HCT116 (cell line): ENCODE results near the gene NDUFB8.

ENCODE experiments used
- CBX3 ChIP-seq: IDR thresholded peaks from 2 replicates; pipeline ENCODE4 v1.6.1; 2012; ENCODE audit warnings: low read depth
- CEBPB ChIP-seq: IDR thresholded peaks from 2 replicates; pipeline ENCODE4 v1.6.1; 2012; ENCODE audit warnings: low read depth
- CTCF ChIP-seq, 3 experiments: fragments of 200-600 bp in 1 of 3; sonication (generic) in 1 of 3; IDR thresholded peaks in 2 of 3; conservative IDR thresholded peaks in 1 of 3; 2 replicates each; pipeline ENCODE4 v1.5.1; 2012 to 2017; ENCODE audit warnings: low read depth in 2 of 3, low read length in 2 of 3, antibody characterized with exemption in 1 of 3, borderline replicate concordance in 1 of 3, control low read depth in 1 of 3, mild to moderate bottlenecking in 1 of 3, mixed read lengths in 1 of 3, mixed run types in 1 of 3, moderate library complexity in 1 of 3; ENCODE audit not compliant: insufficient read depth in 1 of 3
- EGR1 ChIP-seq: IDR thresholded peaks from 2 replicates; pipeline ENCODE4 v1.6.1; 2012; ENCODE audit warnings: low read depth
- EZH2 ChIP-seq: fragments of 200-600 bp; sonication (generic); IDR thresholded peaks from 2 replicates; pipeline ENCODE4 v1.6.1; 2017; ENCODE audit warnings: antibody characterized with exemption, mixed run types
- POLR2A ChIP-seq: IDR thresholded peaks from 2 replicates; pipeline ENCODE4 v1.7.0; 2011; ENCODE audit warnings: borderline replicate concordance; ENCODE audit not compliant: insufficient read depth, insufficient read length; ENCODE audit errors: extremely low read depth
- POLR2AphosphoS5 ChIP-seq: IDR thresholded peaks from 2 replicates; pipeline ENCODE4 v1.6.1; 2011; ENCODE audit warnings: mild to moderate bottlenecking, low read depth, low read length, moderate library complexity
- RAD21 ChIP-seq: IDR thresholded peaks from 2 replicates; pipeline ENCODE4 v1.6.1; 2012; ENCODE audit warnings: low read depth, mild to moderate bottlenecking
- SP1 ChIP-seq: IDR thresholded peaks from 2 replicates; pipeline ENCODE4 v1.6.1; 2012; ENCODE audit warnings: low read depth
- YY1 ChIP-seq: IDR thresholded peaks from 2 replicates; pipeline ENCODE4 v1.6.1; 2011; ENCODE audit warnings: low read length, low read depth, moderate library complexity, mild to moderate bottlenecking; ENCODE audit not compliant: insufficient replicate concordance; ENCODE audit errors: extremely low read depth
- ZNF274 ChIP-seq: fragments of 200-500 bp; sonication (Bioruptor generic); IDR thresholded peaks from 2 replicates; pipeline ENCODE4 v1.6.1; 2014; ENCODE audit warnings: mild to moderate bottlenecking, low read depth, low read length, inconsistent platforms

GRCh38 chr10:100535715-100536353, 6.2 kb upstream of the NDUFB8 start, which contains the start of gene HIF1AN:
- no peak for TF ChIP-seq ZNF274
- peak; percentile 72 for TF ChIP-seq SP1
- peak; percentile 92 for TF ChIP-seq POLR2A
- no peak; the same call in 1 of the 2 replicates for TF ChIP-seq EGR1
- TF ChIP-seq EZH2 = no peak
- peak; percentile 80 to 99 (median 97) for TF ChIP-seq CTCF (IDR thresholded peaks at IDR 0.05 in 2 of 3, conservative IDR thresholded peaks at IDR 0.05 in 1 of 3; ENCODE audit: borderline replicate concordance in 1 of 3, insufficient read depth in 1 of 3, low read depth in 2 of 3, low read length in 2 of 3)
- no peak for TF ChIP-seq RAD21
- peak; percentile 93 for TF ChIP-seq YY1
- TF ChIP-seq CEBPB = no peak
- TF ChIP-seq POLR2AphosphoS5 = peak; percentile 93
- peak; percentile 95 for TF ChIP-seq CBX3
